K562 (cell line): ENCODE results near the gene NMNAT3.

ENCODE experiments used
- ARHGAP35 ChIP-seq: fragments of 450-650 bp; IDR thresholded peaks from 2 replicates; pipeline ENCODE4 v1.6.1; 2018; ENCODE audit not compliant: partially characterized antibody
- BCL6 ChIP-seq: fragments of 250-450 bp; sonication (Bioruptor Pico); IDR thresholded peaks from 2 replicates; pipeline ENCODE4 v1.4.0; 2020
- CBFA2T2 ChIP-seq: fragments of 450-650 bp; conservative IDR thresholded peaks from 2 replicates; pipeline ENCODE4 v1.6.1; 2017; ENCODE audit warnings: mild to moderate bottlenecking
- CEBPB ChIP-seq: fragments of 450-650 bp; IDR thresholded peaks from 2 replicates; pipeline ENCODE4 v1.6.1; 2016; ENCODE audit warnings: missing genetic modification characterization, missing compliant biosample characterization
- CREB1 ChIP-seq, 2 experiments: sonication (generic) in 1 of 2; formaldehyde crosslinking in 1 of 2; IDR thresholded peaks; 2 replicates each; pipeline versions ENCODE4 v1.6.1 to v1.8.0; 2012 to 2022; ENCODE audit warnings: inconsistent platforms in 1 of 2, mild to moderate bottlenecking in 1 of 2, missing genetic modification reagents in 1 of 2, moderate library complexity in 1 of 2
- CTCF ChIP-seq, 3 experiments: IDR thresholded peaks in 2 of 3; conservative IDR thresholded peaks in 1 of 3; 2 replicates each; pipeline ENCODE4 v1.5.1; 2011 to 2012; ENCODE audit warnings: low read length in 3 of 3, mild to moderate bottlenecking in 3 of 3, control low read depth in 2 of 3, improper control_type of control experiment in 1 of 3, inconsistent platforms in 1 of 3, low read depth in 1 of 3, mixed read lengths in 1 of 3, moderate library complexity in 1 of 3; ENCODE audit not compliant: insufficient read depth in 2 of 3
- EWSR1 ChIP-seq: fragments of 450-650 bp; IDR thresholded peaks from 2 replicates; pipeline ENCODE4 v1.6.1; 2018; ENCODE audit warnings: borderline replicate concordance, mild to moderate bottlenecking, low read depth, moderate library complexity; ENCODE audit not compliant: partially characterized antibody
- HMG20B ChIP-seq: fragments of 250-450 bp; sonication (Bioruptor Pico); IDR thresholded peaks from 2 replicates; pipeline ENCODE4 v1.5.0; 2021; ENCODE audit warnings: mild to moderate bottlenecking
- NCOA6 ChIP-seq: fragments of 450-650 bp; IDR thresholded peaks from 2 replicates; pipeline ENCODE4 v1.6.1; 2017; ENCODE audit warnings: mild to moderate bottlenecking
- POU5F1 ChIP-seq: fragments of 150-350 bp; IDR thresholded peaks from 2 replicates; pipeline ENCODE4 v1.6.1; 2014; ENCODE audit warnings: borderline replicate concordance, low read length, low read depth, mild to moderate bottlenecking; ENCODE audit not compliant: partially characterized antibody
- RFX5 ChIP-seq: IDR thresholded peaks from 2 replicates; pipeline ENCODE4 v1.6.1; 2011; ENCODE audit warnings: low read depth, mild to moderate bottlenecking, improper control_type of control experiment, low read length
- SETDB1 ChIP-seq: IDR thresholded peaks from one replicate; pipeline ENCODE4 v1.6.1; 2012; ENCODE audit warnings: low read length, control low read depth, inconsistent platforms
- TEAD4 ChIP-seq, 2 experiments: sonication (generic) in 1 of 2; formaldehyde crosslinking in 1 of 2; IDR thresholded peaks; 2 replicates each; pipeline versions ENCODE4 v1.6.1 to v1.8.0; 2012 to 2022; ENCODE audit warnings: borderline replicate concordance in 1 of 2, inconsistent platforms in 1 of 2, low read length in 1 of 2, mild to moderate bottlenecking in 1 of 2, missing genetic modification reagents in 1 of 2
- ZNF707 ChIP-seq: fragments of 250-450 bp; sonication (Bioruptor Pico); conservative IDR thresholded peaks from 2 replicates; pipeline ENCODE4 v1.8.0; 2022; ENCODE audit warnings: inconsistent platforms, mild to moderate bottlenecking, moderate library complexity

- TF ChIP-seq TEAD4 (IDR thresholded peaks at IDR 0.05; ENCODE audit: low read length) = no peak
- no peak for TF ChIP-seq TEAD4 (CRISPR knock-in tag; IDR thresholded peaks at IDR 0.05; ENCODE audit: borderline replicate concordance)
- TF ChIP-seq CEBPB = no peak
- no peak for TF ChIP-seq ZNF707
- TF ChIP-seq EWSR1 = no peak
- no peak for TF ChIP-seq CREB1 (IDR thresholded peaks at IDR 0.05)
- no peak for TF ChIP-seq CREB1 (CRISPR knock-in tag; IDR thresholded peaks at IDR 0.05)
- TF ChIP-seq ARHGAP35 = no peak
- no peak for TF ChIP-seq HMG20B (CRISPR knock-in tag)
- TF ChIP-seq RFX5 = no peak
- no peak for TF ChIP-seq CTCF (IDR thresholded peaks at IDR 0.05 in 2 of 3, conservative IDR thresholded peaks at IDR 0.05 in 1 of 3; ENCODE audit: insufficient read depth in 2 of 3, low read depth in 1 of 3, low read length in 3 of 3)
- TF ChIP-seq CBFA2T2 = no peak
- no peak for TF ChIP-seq NCOA6
- no peak for TF ChIP-seq BCL6 (CRISPR knock-in tag)
- TF ChIP-seq POU5F1 = no peak
- TF ChIP-seq SETDB1 = no peak
Observed at GRCh38 chr3:139607257-139608107, 70.3 kb downstream of the NMNAT3 start.
